Fibroblast of pulmonary artery (primary cell): Measurements from ENCODE around the gene DOCK3.

Experiments
- DNase-seq: peaks from one replicate; pipeline ENCODE4 v3.0.0-alpha.2; 2010; ENCODE audit warnings: low read depth
- H3K4me3 ChIP-seq: replicated peaks from 2 replicates; pipeline ENCODE4 v1.5.1; 2011; ENCODE audit warnings: low read depth, mild to moderate bottlenecking, control low read depth, low read length, moderate library complexity
- CTCF ChIP-seq: IDR thresholded peaks from 2 replicates; pipeline ENCODE4 v1.5.1; 2011; ENCODE audit warnings: mild to moderate bottlenecking, control low read depth, low read length, inconsistent platforms; ENCODE audit errors: missing control alignments

Gene DOCK3

GRCh38 chr3:51391566-51392354 is 717.0 kb downstream of the DOCK3 start:
- H3K4me3 ChIP-seq = peak overlapping the region; percentile 63
- peak; percentile 46 for DNase-seq
- TF ChIP-seq CTCF = no peak

- peak overlapping the region; percentile 63 for H3K4me3 ChIP-seq
- no peak for DNase-seq
- no peak for TF ChIP-seq CTCF
Observed at GRCh38 chr3:51392355-51393133, 717.8 kb downstream of the DOCK3 start.

- no peak for DNase-seq
- H3K4me3 ChIP-seq = no peak overlapping the region
- TF ChIP-seq CTCF = no peak
Observed at GRCh38 chr3:51393134-51393495, 718.4 kb downstream of the DOCK3 start.

DNA sequence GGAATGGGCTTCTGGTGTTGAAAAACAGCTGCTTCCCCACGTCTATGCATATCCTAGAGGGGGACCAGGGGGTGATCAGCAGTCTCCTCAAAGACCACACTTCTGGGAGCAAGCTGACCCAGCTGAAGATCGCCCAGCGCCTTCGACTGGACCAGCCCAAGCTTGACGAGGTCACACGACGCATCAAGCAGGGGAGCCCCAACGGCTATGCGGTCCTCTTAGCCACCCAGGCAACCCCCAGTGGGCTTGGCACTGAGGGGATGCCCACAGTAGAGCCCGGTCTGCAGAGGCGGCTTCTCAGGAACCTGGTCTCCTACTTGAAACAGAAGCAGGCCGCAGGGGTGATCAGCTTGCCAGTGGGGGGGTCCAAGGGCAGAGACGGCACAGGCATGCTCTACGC is 718.8 kb downstream of the DOCK3 start:
- H3K4me3 ChIP-seq = no peak overlapping the region
- DNase-seq = no peak
- no peak for TF ChIP-seq CTCF

DNA sequence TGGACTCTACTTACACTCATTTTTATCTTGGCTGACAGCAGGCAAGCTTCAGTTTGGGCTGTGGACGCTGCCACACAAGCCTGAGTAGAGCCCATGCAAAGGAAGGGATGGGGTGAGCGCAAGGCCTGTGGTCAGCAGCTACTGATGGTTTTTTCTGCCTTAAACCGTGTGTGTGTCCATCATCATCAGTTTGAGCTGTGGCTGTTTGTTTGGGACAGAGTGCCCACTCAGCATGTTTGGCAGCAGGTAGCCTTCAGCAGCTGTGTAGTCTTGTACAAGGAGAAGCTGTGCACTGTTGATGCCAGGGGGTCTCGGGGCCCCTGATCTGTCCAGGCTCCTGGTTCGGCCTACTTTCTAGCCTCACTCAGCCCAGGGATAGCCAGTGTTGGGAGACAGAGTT is 719.8 kb downstream of the DOCK3 start:
- TF ChIP-seq CTCF = no peak
- H3K4me3 ChIP-seq = no peak overlapping the region
- no peak for DNase-seq

GRCh38 chr3:51395493-51396213 is 720.9 kb downstream of the DOCK3 start:
- no peak for DNase-seq
- H3K4me3 ChIP-seq = no peak overlapping the region
- TF ChIP-seq CTCF = no peak
